Spleen (tissue), 7 donors: ENCODE data around the gene AVPR2.

Source experiments
- CTCF ChIP-seq, 11 experiments: fragments of 200-600 bp in 7 of 11; fragments of 450-650 bp in 4 of 11; sonication (generic) in 4 of 11; IDR thresholded peaks in 8 of 11; conservative IDR thresholded peaks in 3 of 11; 1 replicate in 7 of 11; 2 replicates in 4 of 11; pipeline versions ENCODE4 v1.4.0 to v1.8.0; 2016 to 2021; ENCODE audit warnings: antibody characterized with exemption in 11 of 11, inconsistent platforms in 4 of 11, mild to moderate bottlenecking in 1 of 11
- POLR2A ChIP-seq, 3 donors: fragments of 450-650 bp; IDR thresholded peaks; one replicate each; pipeline ENCODE4 v1.5.1; 2017; ENCODE audit warnings: antibody characterized with exemption in 3 of 3, mild to moderate bottlenecking in 1 of 3
- donor health status: DM: no; HTN: no; CAD: no; lungs with moderate emphysema.
- donor health status: DM: no; HTN: no; CAD: no.
- donor health status: DM: no; HTN: no; CAD: no.

GRCh38 chrX:153878345-153878744 lies 26.1 kb upstream of the AVPR2 start:
- TF ChIP-seq POLR2A (IDR thresholded peaks at IDR 0.05) (no peak), CTCF (IDR thresholded peaks at IDR 0.05 in 8 of 11, conservative IDR thresholded peaks at IDR 0.05 in 3 of 11) (no peak)
